NT2/D1 (cell line): ENCODE measurements around the gene SURF2.

Experiments
- DNase-seq: peaks from one replicate; pipeline ENCODE4 v3.0.0-alpha.2; 2011; ENCODE audit warnings: low read depth, low spot score
- H3K27me3 ChIP-seq: 2 replicates; pipeline ENCODE4 v1.6.0; 2011; ENCODE audit warnings: mild to moderate bottlenecking; ENCODE audit not compliant: insufficient read length, insufficient read depth
- H3K36me3 ChIP-seq: 2 replicates; pipeline ENCODE4 v1.6.1; 2011; ENCODE audit warnings: mild to moderate bottlenecking, low read length, mixed read lengths; ENCODE audit not compliant: insufficient read depth, insufficient read length
- H3K4me1 ChIP-seq: 2 replicates; pipeline ENCODE4 v1.5.1; 2011; ENCODE audit not compliant: insufficient read depth, insufficient read length
- H3K4me3 ChIP-seq: 2 replicates; pipeline ENCODE4 v1.5.1; 2011; ENCODE audit warnings: low read depth; ENCODE audit not compliant: insufficient read length
- H3K9ac ChIP-seq: 2 replicates; pipeline ENCODE4 v1.6.0; 2011; ENCODE audit warnings: low read depth; ENCODE audit not compliant: insufficient read length
- H3K9me3 ChIP-seq: 2 replicates; pipeline ENCODE4 v1.5.1; 2011; ENCODE audit warnings: mild to moderate bottlenecking, low read length; ENCODE audit not compliant: insufficient read depth
- SUZ12 ChIP-seq: IDR thresholded peaks from 2 replicates; pipeline ENCODE4 v1.6.1; 2011; ENCODE audit not compliant: insufficient read length, insufficient read depth; ENCODE audit errors: extremely low read depth
- YY1 ChIP-seq: IDR thresholded peaks from 2 replicates; pipeline ENCODE4 v1.6.1; 2011; ENCODE audit not compliant: insufficient read length, insufficient read depth
- ZNF274 ChIP-seq: IDR thresholded peaks from 2 replicates; pipeline ENCODE4 v1.6.1; 2011; ENCODE audit warnings: mild to moderate bottlenecking, low read depth, low read length

Gene SURF2

DNA sequence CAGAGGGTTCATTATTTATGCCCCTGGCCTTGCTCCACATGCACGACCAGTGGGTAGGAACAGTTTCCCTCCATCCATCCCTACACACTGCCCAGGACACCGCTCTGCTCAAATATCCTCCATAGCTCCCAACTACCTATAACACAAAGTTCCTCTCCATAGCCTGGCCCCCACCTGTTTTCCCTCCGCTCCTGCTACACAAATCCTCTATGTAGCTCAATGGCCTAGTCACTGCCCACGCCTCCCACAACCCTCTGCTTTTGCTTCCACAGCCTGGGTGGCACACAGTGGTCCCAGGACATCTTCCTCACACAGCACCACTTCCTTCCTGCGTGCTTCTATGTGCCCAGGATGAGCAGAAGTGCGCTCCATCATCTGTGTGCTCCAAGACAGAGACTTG lies 41.0 kb downstream of the SURF2 start:
- H3K36me3 ChIP-seq: peaks cover 20% of the 10 kb centered on the region
- TF ChIP-seq SUZ12 (no peak), YY1 (no peak), ZNF274 (no peak)
- DNase-seq: no peak

GRCh38 chr9:133397895-133398294 lies 41.5 kb downstream of the SURF2 start:
- no peaks in the 10 kb centered on the region for H3K27me3 ChIP-seq
- peaks cover 4% of the 10 kb centered on the region for H3K4me1 ChIP-seq
- H3K4me3 ChIP-seq: no peak overlapping the region

More for the DNA sequence above, 41.0 kb downstream of the SURF2 start:
- H3K9me3 ChIP-seq: no peaks in the 10 kb centered on the region
- peaks cover 4% of the 10 kb centered on the region for H3K4me1 ChIP-seq
- no peak overlapping the region for H3K9ac ChIP-seq
- no peak overlapping the region for H3K4me3 ChIP-seq
- no peaks in the 10 kb centered on the region for H3K27me3 ChIP-seq

GRCh38 chr9:133400292-133400691 lies 43.9 kb downstream of the SURF2 start:
- H3K9me3 ChIP-seq: no peaks in the 10 kb centered on the region
- H3K4me3 ChIP-seq: no peak overlapping the region
- no peak overlapping the region for H3K9ac ChIP-seq
- H3K4me1 ChIP-seq: no peaks in the 10 kb centered on the region
- H3K27me3 ChIP-seq: no peaks in the 10 kb centered on the region
- TF ChIP-seq ZNF274 (no peak), YY1 (no peak), SUZ12 (no peak)
- DNase-seq: no peak
- H3K36me3 ChIP-seq: peaks cover 49% of the 10 kb centered on the region

More at GRCh38 chr9:133397895-133398294, 41.5 kb downstream of the SURF2 start:
- Histone ChIP-seq H3K9me3 (no peaks in the 10 kb centered on the region), H3K36me3 (peaks cover 25% of the 10 kb centered on the region), H3K9ac (no peak overlapping the region)
- DNase-seq: no peak
- no peak for TF ChIP-seq SUZ12
- TF ChIP-seq ZNF274: no peak
- TF ChIP-seq YY1: no peak

DNA sequence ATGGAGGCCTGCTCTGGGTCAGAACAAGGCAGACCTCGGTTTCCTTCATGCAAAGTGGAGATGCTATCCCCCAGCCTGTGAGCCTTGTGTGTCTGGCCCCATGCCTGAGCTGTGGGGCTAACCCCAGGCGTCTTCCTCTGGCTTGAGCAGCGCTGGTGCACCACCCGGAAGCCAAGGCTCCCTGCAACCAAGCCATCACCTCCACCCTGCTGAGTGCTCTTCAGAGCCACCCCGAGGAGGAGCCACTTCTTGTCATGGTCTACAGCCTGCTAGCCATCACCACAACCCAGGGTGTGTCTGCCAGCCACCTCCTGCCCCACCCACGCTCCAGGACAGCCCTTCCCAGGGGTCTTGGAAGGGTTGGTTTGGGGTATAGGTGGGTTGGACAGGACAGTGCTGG lies 45.2 kb downstream of the SURF2 start:
- Histone ChIP-seq H3K27me3 (no peaks in the 10 kb centered on the region), H3K9ac (no peak overlapping the region), H3K36me3 (peaks cover 62% of the 10 kb centered on the region), H3K4me1 (peaks cover 2% of the 10 kb centered on the region), H3K4me3 (no peak overlapping the region), H3K9me3 (no peaks in the 10 kb centered on the region)
- no peak for DNase-seq
- TF ChIP-seq ZNF274 (no peak), SUZ12 (no peak), YY1 (no peak)

GRCh38 chr9:133402689-133403088 lies 46.3 kb downstream of the SURF2 start:
- H3K27me3 ChIP-seq: no peaks in the 10 kb centered on the region
- no peak overlapping the region for H3K4me3 ChIP-seq
- no peak overlapping the region for H3K9ac ChIP-seq
- H3K36me3 ChIP-seq: peaks cover 73% of the 10 kb centered on the region
- no peak for DNase-seq
- peaks cover 2% of the 10 kb centered on the region for H3K4me1 ChIP-seq
- TF ChIP-seq ZNF274 (no peak), SUZ12 (no peak), YY1 (no peak)
- H3K9me3 ChIP-seq: no peaks in the 10 kb centered on the region

DNA sequence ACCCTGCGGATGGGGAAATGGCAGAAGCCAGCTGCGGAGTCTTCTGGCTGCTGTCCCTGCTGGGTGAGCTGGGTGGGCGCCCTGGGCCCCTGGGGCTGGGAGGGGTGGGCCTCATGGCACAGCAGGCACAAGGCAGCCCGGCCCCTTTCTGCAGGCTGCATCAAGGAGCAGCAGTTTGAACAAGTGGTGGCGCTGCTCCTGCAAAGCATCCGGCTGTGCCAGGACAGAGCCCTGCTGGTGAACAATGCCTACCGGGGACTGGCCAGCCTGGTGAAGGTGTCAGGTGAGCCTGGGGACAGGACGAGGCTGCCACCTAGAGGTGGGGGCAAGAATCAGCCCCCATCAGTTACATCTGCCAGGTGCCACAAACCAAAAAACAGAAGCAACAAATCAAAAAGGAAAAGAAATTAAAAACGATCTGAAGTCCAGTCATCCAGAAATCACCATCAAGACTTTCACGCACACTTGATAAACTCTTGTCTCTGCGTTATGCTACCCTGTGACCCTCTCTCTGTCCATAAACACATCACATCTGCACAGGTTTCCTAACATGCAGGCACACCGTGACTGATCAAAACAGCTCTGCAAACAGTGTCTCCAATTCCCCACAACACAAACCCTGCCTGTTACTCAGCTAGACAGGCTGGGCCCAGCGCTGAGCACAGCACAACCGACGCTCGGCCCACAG lies 47.6 kb downstream of the SURF2 start:
- no peaks in the 10 kb centered on the region for H3K27me3 ChIP-seq
- no peaks in the 10 kb centered on the region for H3K9me3 ChIP-seq
- no peak overlapping the region for H3K4me3 ChIP-seq
- peaks cover 84% of the 10 kb centered on the region for H3K36me3 ChIP-seq
- no peak overlapping the region for H3K9ac ChIP-seq
- TF ChIP-seq ZNF274 (no peak), SUZ12 (no peak), YY1 (no peak)
- H3K4me1 ChIP-seq: peaks cover 2% of the 10 kb centered on the region
- DNase-seq: peak; percentile 22

DNA sequence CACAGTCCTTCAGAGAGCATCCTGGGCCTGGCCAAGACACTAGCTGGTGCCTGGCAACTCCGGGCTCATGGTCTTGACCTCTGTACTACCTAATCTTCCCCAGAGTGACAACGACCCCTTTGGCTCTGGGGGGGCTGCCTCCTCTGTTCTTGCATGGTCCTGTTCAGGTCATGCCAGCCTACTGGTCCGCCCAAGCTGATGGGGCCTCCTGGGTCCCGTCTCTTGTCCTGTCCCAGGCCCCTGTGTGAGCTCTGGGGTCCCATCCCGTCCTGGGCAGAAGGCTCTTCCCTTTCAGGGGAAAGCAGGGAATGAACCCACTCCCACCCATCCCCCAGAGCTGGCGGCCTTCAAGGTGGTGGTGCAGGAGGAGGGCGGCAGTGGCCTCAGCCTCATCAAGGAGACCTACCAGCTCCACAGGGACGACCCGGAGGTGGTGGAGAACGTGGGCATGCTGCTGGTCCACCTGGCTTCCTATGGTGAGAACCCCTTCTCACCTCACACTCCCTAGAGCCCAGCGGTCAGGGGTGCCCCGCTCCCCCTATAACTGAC lies 48.2 kb downstream of the SURF2 start:
- Histone ChIP-seq H3K9ac (no peak overlapping the region), H3K27me3 (no peaks in the 10 kb centered on the region), H3K4me1 (peaks cover 2% of the 10 kb centered on the region), H3K4me3 (no peak overlapping the region), H3K36me3 (peaks cover 90% of the 10 kb centered on the region), H3K9me3 (no peaks in the 10 kb centered on the region)
- no peak for TF ChIP-seq SUZ12
- no peak for TF ChIP-seq YY1
- TF ChIP-seq ZNF274: no peak
- DNase-seq: no peak
